ENCODE measurements around the gene TMEM117. TPM values are rescaled to one million over a fixed set of nuclear protein-coding genes. Genes with fewer than 3 reads are reported as not detected.
"Not testable (repeated sequence)": the region's sequence is repeated elsewhere in the genome, so short reads cannot be mapped to it uniquely, and the experiment has no call there.

TMEM117 gene
- total and polyA plus RNA-seq, 12 donors: 4.0 to 8.5 (median 7.1) TPM

DNA sequence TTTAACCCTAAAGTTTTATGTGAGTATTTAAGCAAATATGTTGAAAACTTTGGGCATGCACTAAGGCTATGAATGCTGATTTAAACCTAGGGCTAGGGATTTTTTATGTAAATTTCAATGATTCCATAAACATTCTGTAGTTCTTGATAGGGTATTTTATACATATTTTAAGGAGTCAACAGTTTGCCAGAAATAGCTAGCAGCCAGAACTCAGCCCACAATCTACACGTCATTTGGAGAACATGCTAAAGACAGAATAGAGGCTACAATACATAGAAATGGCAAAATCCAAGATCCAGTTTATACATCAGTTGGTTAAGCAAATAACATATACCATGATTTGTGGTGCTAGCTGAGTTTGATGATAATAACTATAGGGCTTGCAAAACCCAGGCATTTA, 184.7 kb downstream of the TMEM117 start:
- peaks cover 0 to 6% (median 0%) of the 10 kb centered on the region in 11 donors for H3K9me3 ChIP-seq
- peaks cover 0 to 8% (median 0%) of the 10 kb centered on the region in 9 donors for H3K4me1 ChIP-seq
- no peaks in the 10 kb centered on the region for H3K36me3 ChIP-seq
- H3K27ac ChIP-seq: no peak overlapping the region
- WGBS, 2 donors: 91 to 93% methylated on average over 1 of the region's 1 CpG
- H3K4me3 ChIP-seq: no peak overlapping the region
- TF ChIP-seq, protein P1, sequence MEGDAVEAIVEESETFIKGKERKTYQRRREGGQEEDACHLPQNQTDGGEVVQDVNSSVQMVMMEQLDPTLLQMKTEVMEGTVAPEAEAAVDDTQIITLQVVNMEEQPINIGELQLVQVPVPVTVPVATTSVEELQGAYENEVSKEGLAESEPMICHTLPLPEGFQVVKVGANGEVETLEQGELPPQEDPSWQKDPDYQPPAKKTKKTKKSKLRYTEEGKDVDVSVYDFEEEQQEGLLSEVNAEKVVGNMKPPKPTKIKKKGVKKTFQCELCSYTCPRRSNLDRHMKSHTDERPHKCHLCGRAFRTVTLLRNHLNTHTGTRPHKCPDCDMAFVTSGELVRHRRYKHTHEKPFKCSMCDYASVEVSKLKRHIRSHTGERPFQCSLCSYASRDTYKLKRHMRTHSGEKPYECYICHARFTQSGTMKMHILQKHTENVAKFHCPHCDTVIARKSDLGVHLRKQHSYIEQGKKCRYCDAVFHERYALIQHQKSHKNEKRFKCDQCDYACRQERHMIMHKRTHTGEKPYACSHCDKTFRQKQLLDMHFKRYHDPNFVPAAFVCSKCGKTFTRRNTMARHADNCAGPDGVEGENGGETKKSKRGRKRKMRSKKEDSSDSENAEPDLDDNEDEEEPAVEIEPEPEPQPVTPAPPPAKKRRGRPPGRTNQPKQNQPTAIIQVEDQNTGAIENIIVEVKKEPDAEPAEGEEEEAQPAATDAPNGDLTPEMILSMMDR (IDR thresholded peaks at IDR 0.05): no peak
- no peak for ATAC-seq
- no peaks in the 10 kb centered on the region for H3K27me3 ChIP-seq
- no peak for DNase-seq
- intact Hi-C loops (cut with DNase I): no loop called here

DNA sequence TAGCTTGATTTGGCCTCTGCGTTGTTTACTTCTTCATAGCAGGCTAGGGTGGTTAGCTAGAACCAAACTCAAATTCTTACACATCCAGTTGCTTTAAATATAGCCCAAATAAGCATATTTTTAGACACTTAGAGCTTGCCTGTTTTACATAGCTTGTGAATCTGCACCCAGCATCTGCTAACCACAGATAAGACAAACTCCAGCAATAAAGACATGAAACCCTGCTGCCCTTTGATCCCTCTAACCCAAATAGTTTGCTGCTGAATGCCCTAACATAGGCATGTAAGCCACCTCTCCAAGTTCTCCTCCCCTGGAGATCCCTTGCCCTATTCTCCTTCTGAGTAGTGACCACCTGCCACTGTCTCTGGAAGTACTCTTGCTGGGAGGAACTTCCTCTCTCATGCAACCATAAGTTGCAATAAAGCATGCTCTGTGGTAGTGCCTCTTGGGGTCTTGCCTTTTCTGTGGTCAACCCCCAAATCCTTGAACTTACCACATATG, 185.6 kb downstream of the TMEM117 start:
- 91 to 100% methylated on average over 1 of the region's 1 CpG for WGBS, 2 donors
- no peak overlapping the region for H3K27ac ChIP-seq
- no peaks in the 10 kb centered on the region for H3K4me1 ChIP-seq
- peaks cover 0 to 6% (median 0%) of the 10 kb centered on the region in 11 donors for H3K9me3 ChIP-seq
- DNase-seq (no peak), ATAC-seq (no peak)
- no peaks in the 10 kb centered on the region for H3K27me3 ChIP-seq
- no peaks in the 10 kb centered on the region for H3K36me3 ChIP-seq
- H3K4me3 ChIP-seq: no peak overlapping the region
- intact Hi-C loops (cut with DNase I): no loop called here
- TF ChIP-seq, protein P1 (IDR thresholded peaks at IDR 0.05): no peak

DNA sequence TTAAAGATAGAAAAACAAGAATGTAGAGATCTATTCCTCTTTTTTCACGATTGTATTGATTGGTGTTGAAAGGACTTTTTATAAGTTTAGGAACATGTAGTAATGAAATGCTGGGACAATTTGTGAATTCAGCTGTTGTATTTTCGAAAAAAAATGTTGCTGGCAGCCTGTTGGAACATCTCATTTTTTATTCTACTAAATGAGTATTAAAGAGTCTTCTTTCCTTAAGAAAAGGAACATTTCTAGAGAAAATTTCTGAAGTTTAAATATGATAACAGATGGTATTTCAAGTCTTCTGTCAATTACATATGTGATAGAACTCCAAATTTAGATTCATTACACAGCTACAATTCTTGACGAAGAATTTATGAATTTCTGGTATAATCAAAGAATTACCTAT, 189.6 kb downstream of the TMEM117 start:
- Histone ChIP-seq H3K4me3 (no peak overlapping the region), H3K4me1 (no peaks in the 10 kb centered on the region), H3K27ac (no peak overlapping the region), H3K36me3 (no peaks in the 10 kb centered on the region), H3K9me3 (peaks cover 0 to 8% (median 0%) of the 10 kb centered on the region in 11 donors), H3K27me3 (no peaks in the 10 kb centered on the region)
- no peak for ATAC-seq
- TF ChIP-seq, protein P1 (IDR thresholded peaks at IDR 0.05): no peak
- 72 to 77% methylated on average over 3 of the region's 3 CpGs for WGBS, 2 donors
- no peak for DNase-seq
- intact Hi-C loops (cut with DNase I): no loop called here

DNA sequence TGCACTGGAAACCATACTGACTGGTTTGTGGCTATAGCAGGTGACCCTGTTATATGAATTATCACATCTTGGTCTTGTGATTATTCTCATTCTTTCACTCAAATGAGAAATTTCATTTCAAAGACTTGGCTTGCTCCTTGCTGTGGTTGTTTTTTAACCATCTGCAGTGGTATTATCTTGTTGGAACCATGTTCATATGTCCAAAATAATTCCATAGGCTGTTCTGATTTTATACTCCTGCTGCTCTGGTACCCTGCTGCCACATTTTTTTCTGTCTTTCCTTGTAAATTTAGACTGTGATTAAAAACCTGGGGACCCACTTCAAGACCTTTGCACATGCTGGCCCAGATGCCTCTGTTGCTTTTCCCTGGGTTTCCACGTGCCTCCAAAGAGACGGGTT, 190.2 kb downstream of the TMEM117 start:
- Histone ChIP-seq H3K36me3 (no peaks in the 10 kb centered on the region), H3K9me3 (peaks cover 0 to 13% (median 0%) of the 10 kb centered on the region in 11 donors), H3K4me3 (no peak overlapping the region), H3K27me3 (no peaks in the 10 kb centered on the region), H3K27ac (no peak overlapping the region), H3K4me1 (no peaks in the 10 kb centered on the region)
- 91 to 94% methylated on average over 2 of the region's 2 CpGs for WGBS, 2 donors
- no peak for DNase-seq
- TF ChIP-seq, protein P1 (IDR thresholded peaks at IDR 0.05): no peak
- intact Hi-C loops (cut with DNase I): no loop called here
- ATAC-seq: no peak

DNA sequence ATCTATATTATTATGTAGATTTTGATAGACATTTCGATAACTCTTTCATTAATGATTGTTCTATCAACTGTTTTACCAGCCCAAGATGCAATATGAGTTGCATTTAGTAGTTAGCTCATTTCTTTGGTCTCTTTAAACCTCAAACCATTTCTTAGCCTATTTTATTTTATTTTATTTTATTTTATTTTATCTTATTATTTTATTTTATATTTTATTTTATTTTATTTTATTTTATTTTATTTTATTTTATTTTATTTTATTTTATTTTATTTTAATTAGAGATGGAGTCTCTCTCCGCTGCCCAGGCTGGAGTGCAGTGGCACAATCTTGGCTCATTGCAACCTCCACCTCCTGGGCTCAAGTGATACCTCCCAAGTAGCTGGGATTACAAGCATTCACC, 191.0 kb downstream of the TMEM117 start:
- ATAC-seq; H3K4me1 ChIP-seq; DNase-seq; intact Hi-C loops (cut with DNase I); H3K27me3 ChIP-seq; H3K27ac ChIP-seq; H3K4me3 ChIP-seq; H3K36me3 ChIP-seq: not testable (repeated sequence)
- peaks cover 0 to 22% (median 9%) of the 10 kb centered on the region in 11 donors for H3K9me3 ChIP-seq
- 72 to 94% methylated on average over 2 of the region's 2 CpGs for WGBS, 2 donors

All from heart right ventricle (tissue), 16 donors.